Heart left ventricle (tissue), 16 donors: Measurements from ENCODE around the gene PSMA6. TPM values are rescaled to one million over a fixed set of nuclear protein-coding genes. Genes with fewer than 3 reads are reported as not detected.
A peak's percentile ranks its signal among the peaks of the same experiment; 100 is the strongest.
"Not testable (repeated sequence)": the region's sequence is repeated elsewhere in the genome, so short reads cannot be mapped to it uniquely, and the experiment has no call there.

Experiments used
- ATAC-seq, 4 donors: fragments of 200-7000 bp; cut with Tn5 transposase; one replicate each; pipeline ENCODE4 v1.9.1; 2020 to 2022; ENCODE audit warnings: moderate library complexity in 4 of 4, mild to moderate bottlenecking in 3 of 4, moderate number of reproducible peaks in 1 of 4
- DNase-seq, 5 donors: peaks; one replicate each; pipeline ENCODE4 v3.0.0-alpha.2; 2020
- H3K27ac ChIP-seq, 12 donors: fragments of 200-600 bp; sonication (generic) in 4 of 12; one replicate each; pipeline versions ENCODE4 v1.5.0 to v1.8.0; 2016 to 2022; ENCODE audit warnings: mild to moderate bottlenecking in 2 of 12
- H3K27me3 ChIP-seq, 9 donors: fragments of 200-600 bp; sonication (generic) in 2 of 9; one replicate each; pipeline versions ENCODE4 v1.5.1 to v1.8.0; 2016 to 2022; ENCODE audit warnings: mild to moderate bottlenecking in 3 of 9
- H3K36me3 ChIP-seq, 9 donors: fragments of 200-600 bp; sonication (generic) in 2 of 9; one replicate each; pipeline versions ENCODE4 v1.5.0 to v1.8.0; 2018 to 2022; ENCODE audit warnings: mild to moderate bottlenecking in 2 of 9
- H3K4me1 ChIP-seq, 12 donors: fragments of 200-600 bp; sonication (generic) in 4 of 12; one replicate each; pipeline versions ENCODE4 v1.5.0 to v1.8.0; 2016 to 2022; ENCODE audit warnings: mild to moderate bottlenecking in 3 of 12
- H3K4me3 ChIP-seq, 12 donors: fragments of 200-600 bp; sonication (generic) in 4 of 12; one replicate each; pipeline versions ENCODE4 v1.5.0 to v1.8.0; 2017 to 2022; ENCODE audit warnings: mild to moderate bottlenecking in 9 of 12, moderate library complexity in 4 of 12
- H3K9me3 ChIP-seq, 12 donors: fragments of 200-600 bp; sonication (generic) in 4 of 12; one replicate each; pipeline versions ENCODE4 v1.5.0 to v1.8.0; 2016 to 2022; ENCODE audit warnings: mild to moderate bottlenecking in 1 of 12
- CTCF ChIP-seq, 12 donors: fragments of 200-600 bp; sonication (generic) in 4 of 12; IDR thresholded peaks; one replicate each; pipeline versions ENCODE4 v1.5.0 to v1.8.0; 2018 to 2022; ENCODE audit warnings: antibody characterized with exemption in 12 of 12, mild to moderate bottlenecking in 5 of 12
- POLR2A ChIP-seq, 2 donors: fragments of 450-650 bp; IDR thresholded peaks; one replicate each; pipeline ENCODE4 v1.6.1; 2017; ENCODE audit warnings: antibody characterized with exemption in 2 of 2, mild to moderate bottlenecking in 2 of 2, moderate library complexity in 2 of 2
- WGBS, 4 donors: extraction: QIAGEN DNeasy Blood & Tissue Kit in 2 of 4; methylation state at CpG; one replicate each; pipeline versions ENCODE4 v1.1.5 to v1.1.7; 2013 to 2018; 5-methylcytosine and 5-hydroxymethylcytosine counted together
- intact Hi-C, 10 donors: fragments of 100-400 bp; cut with DNase I; formaldehyde crosslinking; loops; one replicate each; pipeline versions ENCODE4 v1.11.1 to v1.14.2; 2022
- polyA plus RNA-seq, 2 donors: library from polyadenylated mRNA; stranded (reverse); fragments of 200-250 nt; gene quantifications; one replicate each; pipeline ENCODE4 v1.2.3, GENCODE V29; 2013
- total RNA-seq, 9 donors: library from RNA; depleted of rRNA in 2 of 9; stranded (reverse); fragments of >200 nt in 2 of 9; fragmentation: NEBNext Ultra II Directional in 3 of 9; extraction: Animal tissue kit (Norgen Biotek cat#: 25700) in 3 of 9; gene quantifications; one replicate each; pipeline versions ENCODE4 v1.1.0 to v1.2.4, GENCODE V29; 2016 to 2023
- donor health status: ischemic (EF 13 %, LVEDD 7.1; RV severe dilation, severe dysfunction).
- donor health status: healthy with polysubstance abuse.
- donor health status: DM: no; HTN: yes; CAD: no.
- donor health status: DM: no; HTN: no; CAD: no.
- donor health status: ischemic (EF 25% LVEDD 6.9; RV normal size, moderate dysfunction).
- donor health status: ischemic (EF 25% LVEDD 5.7; RV mildly dilated, moderate dysfunction).
- donor health status: healthy.
- donor health status: DM: yes; HTN: yes; CAD: no.
- donor health status: ischemic (EF 35%, LVEDD 5.7; RV mildly dilated, moderate dysfunction).
- donor health status: nonischemic (EF 11% LVEDD 7.7; RV severe dilation, severe dysfunction).
- donor health status: DM: yes; HTN: yes; CAD: no.
- donor health status: PGD.
- donor health status: ischemic (EF 29% LVEDD 5.4; RV normal size, mild dysfunction).
- donor health status: nonischemic (EF 23%, LVEDD 6.1; RV moderate dilation, normal function).

The PSMA6 gene
- total and polyA plus RNA-seq, 11 donors = 123 to 293 (median 176) TPM

- Histone ChIP-seq H3K27ac (no peak overlapping the region), H3K36me3 (no peaks in the 10 kb centered on the region), H3K27me3 (no peaks in the 10 kb centered on the region), H3K4me1 (peaks cover 0 to 29% (median 9%) of the 10 kb centered on the region in 12 donors), H3K4me3 (no peak overlapping the region), H3K9me3 (no peaks in the 10 kb centered on the region)
- intact Hi-C loops = no loop called here
- TF ChIP-seq POLR2A (IDR thresholded peaks at IDR 0.05) = no peak
- no peak for TF ChIP-seq CTCF (IDR thresholded peaks at IDR 0.05)
- no peak for ATAC-seq
- WGBS, 4 donors = 71 to 82% (median 77%) methylated on average over 10 of the region's 10 CpGs
- DNase-seq = no peak
Measured at GRCh38 chr14:35353409-35354172, 61.4 kb downstream of the PSMA6 start.

GRCh38 chr14:35355235-35355634, 63.1 kb downstream of the PSMA6 start:
- intact Hi-C loops, H3K4me3 ChIP-seq, ATAC-seq, H3K27me3 ChIP-seq, DNase-seq, H3K9me3 ChIP-seq, H3K27ac ChIP-seq, H3K36me3 ChIP-seq: not testable (repeated sequence)
- peaks cover 0 to 29% (median 9%) of the 10 kb centered on the region in 12 donors for H3K4me1 ChIP-seq
- 93 to 96% (median 94%) methylated on average over 6 of the region's 6 CpGs for WGBS, 4 donors

- peak in 3 of 4 donors; percentile 43 to 70 (median 68) for ATAC-seq
Measured at GRCh38 chr14:35355981-35356841, 64.0 kb downstream of the PSMA6 start.

GRCh38 chr14:35359655-35360054, 67.5 kb downstream of the PSMA6 start:
- DNase-seq, H3K36me3 ChIP-seq, intact Hi-C loops, H3K27me3 ChIP-seq, H3K4me3 ChIP-seq, H3K9me3 ChIP-seq, ATAC-seq, H3K27ac ChIP-seq: not testable (repeated sequence)
- 76 to 87% (median 86%) methylated on average over 7 of the region's 7 CpGs for WGBS, 4 donors
- peaks cover 0 to 21% (median 9%) of the 10 kb centered on the region in 12 donors for H3K4me1 ChIP-seq

More at GRCh38 chr14:35355981-35356841, 64.0 kb downstream of the PSMA6 start:
- Histone ChIP-seq H3K36me3 (no peaks in the 10 kb centered on the region), H3K27ac (peak overlapping the region in 1 of 12 donors; percentile 10), H3K27me3 (no peaks in the 10 kb centered on the region), H3K4me1 (peaks cover 0 to 29% (median 9%) of the 10 kb centered on the region in 12 donors), H3K9me3 (no peaks in the 10 kb centered on the region), H3K4me3 (no peak overlapping the region)
- DNase-seq = no peak
- TF ChIP-seq POLR2A (IDR thresholded peaks at IDR 0.05) (no peak), CTCF (IDR thresholded peaks at IDR 0.05) (no peak)
- WGBS, 4 donors = 52 to 65% (median 58%) methylated on average over 5 of the region's 5 CpGs
- intact Hi-C loops = no loop called here

- Histone ChIP-seq H3K4me1 (peaks cover 0 to 32% (median 20%) of the 10 kb centered on the region in 12 donors), H3K27ac (no peak overlapping the region), H3K36me3 (no peaks in the 10 kb centered on the region), H3K9me3 (no peaks in the 10 kb centered on the region), H3K4me3 (no peak overlapping the region), H3K27me3 (no peaks in the 10 kb centered on the region)
- no peak for ATAC-seq
- intact Hi-C loops = no loop called here
- no peak for DNase-seq
- no peak for TF ChIP-seq CTCF (IDR thresholded peaks at IDR 0.05)
- TF ChIP-seq POLR2A (IDR thresholded peaks at IDR 0.05) = no peak
- 93 to 96% (median 95%) methylated on average over 8 of the region's 8 CpGs for WGBS, 4 donors
Measured at GRCh38 chr14:35361141-35361480, 68.9 kb downstream of the PSMA6 start.
